OCI-LY1 (cell line): ENCODE measurements around the gene SPHK2.

Experiments
- H2AFZ ChIP-seq: fragments of 200-600 bp; sonication (generic), shearing (Covaris generic); 2 replicates; pipeline ENCODE4 v1.6.0; 2014; ENCODE audit warnings: antibody characterized with exemption, mild to moderate bottlenecking, low read length
- H3F3A ChIP-seq: fragments of 200-600 bp; sonication (generic), shearing (Covaris generic); 2 replicates; pipeline ENCODE4 v1.6.0; 2014; ENCODE audit warnings: mild to moderate bottlenecking, antibody characterized with exemption, low read length, moderate library complexity; ENCODE audit not compliant: insufficient read depth
- H3K27ac ChIP-seq: fragments of 200-600 bp; sonication (generic); 2 replicates; pipeline ENCODE4 v1.5.1; 2014; ENCODE audit warnings: low read length, mixed run types, mild to moderate bottlenecking, low read depth; ENCODE audit not compliant: poor library complexity, severe bottlenecking
- H3K27me3 ChIP-seq: fragments of 200-600 bp; sonication (generic); 2 replicates; pipeline ENCODE4 v1.6.0; 2014; ENCODE audit warnings: antibody characterized with exemption, mild to moderate bottlenecking, low read length, moderate library complexity; ENCODE audit not compliant: insufficient read depth
- H3K36me3 ChIP-seq: fragments of 200-600 bp; sonication (generic); 2 replicates; pipeline ENCODE4 v1.6.1; 2014; ENCODE audit warnings: mild to moderate bottlenecking, antibody characterized with exemption, low read length, moderate library complexity, mixed read lengths; ENCODE audit not compliant: insufficient read depth
- H3K4me1 ChIP-seq: fragments of 200-600 bp; sonication (generic); 2 replicates; pipeline ENCODE4 v1.5.1; 2014; ENCODE audit warnings: mild to moderate bottlenecking, low read length, moderate library complexity; ENCODE audit not compliant: insufficient read depth, severe bottlenecking
- H3K4me2 ChIP-seq: fragments of 200-600 bp; sonication (generic), shearing (Covaris generic); 2 replicates; pipeline ENCODE4 v1.6.1; 2014; ENCODE audit warnings: low read length
- H3K4me3 ChIP-seq: fragments of 200-600 bp; sonication (generic); 2 replicates; pipeline ENCODE4 v1.5.1; 2014; ENCODE audit warnings: low read length, low read depth, mild to moderate bottlenecking, mixed read lengths; ENCODE audit not compliant: poor library complexity, severe bottlenecking
- H3K79me2 ChIP-seq: fragments of 200-600 bp; shearing (Covaris generic); 2 replicates; pipeline ENCODE4 v1.6.1; 2016; ENCODE audit warnings: mixed run types, low read length, mixed read lengths; ENCODE audit not compliant: insufficient read depth
- H3K9ac ChIP-seq: fragments of 200-600 bp; sonication (generic), shearing (Covaris generic); 2 replicates; pipeline ENCODE4 v1.6.1; 2014; ENCODE audit warnings: mild to moderate bottlenecking, low read length, mixed read lengths
- H3K9me2 ChIP-seq: fragments of 200-600 bp; sonication (generic), shearing (Covaris generic); 2 replicates; pipeline ENCODE4 v1.6.1; 2014; ENCODE audit warnings: low read depth, mild to moderate bottlenecking, low read length, mixed read lengths
- H3K9me3 ChIP-seq: fragments of 200-600 bp; shearing (Covaris generic); 2 replicates; pipeline ENCODE4 v1.6.1; 2014; ENCODE audit warnings: low read length, mixed read lengths
- H4K20me1 ChIP-seq: fragments of 200-600 bp; sonication (generic), shearing (Covaris generic); 2 replicates; pipeline ENCODE4 v1.6.0; 2016; ENCODE audit warnings: mild to moderate bottlenecking, low read length; ENCODE audit not compliant: insufficient read depth
- CTCF ChIP-seq: fragments of 200-600 bp; sonication (generic), shearing (Covaris generic); IDR thresholded peaks from 2 replicates; pipeline ENCODE4 v1.5.1; 2017; ENCODE audit warnings: mild to moderate bottlenecking, antibody characterized with exemption, low read length, moderate library complexity, mixed read lengths
- EZH2 ChIP-seq: fragments of 200-600 bp; sonication (generic), shearing (Covaris generic); IDR thresholded peaks from 2 replicates; pipeline ENCODE4 v1.8.0; 2017; ENCODE audit warnings: borderline replicate concordance, mixed run types, mild to moderate bottlenecking, antibody characterized with exemption, low read length, moderate library complexity, mixed read lengths

Gene SPHK2

GRCh38 chr19:48644355-48644754, 25.0 kb downstream of the SPHK2 start:
- Histone ChIP-seq H3K27me3 (no peaks in the 10 kb centered on the region), H3K9me2 (no peaks in the 10 kb centered on the region), H3K4me3 (no peak overlapping the region), H4K20me1 (no peaks in the 10 kb centered on the region), H3K4me1 (peaks cover 20% of the 10 kb centered on the region), H3K27ac (no peak overlapping the region), H3K79me2 (no peaks in the 10 kb centered on the region), H3K9ac (no peak overlapping the region), H3F3A (no peaks in the 10 kb centered on the region), H3K9me3 (no peaks in the 10 kb centered on the region), H3K4me2 (no peak overlapping the region), H2AFZ (no peak overlapping the region), H3K36me3 (no peaks in the 10 kb centered on the region)
- TF ChIP-seq EZH2: no peak
- no peak for TF ChIP-seq CTCF

- H3K79me2 ChIP-seq: no peaks in the 10 kb centered on the region
- H2AFZ ChIP-seq: no peak overlapping the region
- no peaks in the 10 kb centered on the region for H3K9me3 ChIP-seq
- H3K9ac ChIP-seq: no peak overlapping the region
- H4K20me1 ChIP-seq: no peaks in the 10 kb centered on the region
- H3K4me3 ChIP-seq: no peak overlapping the region
- no peak overlapping the region for H3K4me2 ChIP-seq
- no peaks in the 10 kb centered on the region for H3F3A ChIP-seq
- no peaks in the 10 kb centered on the region for H3K27me3 ChIP-seq
- no peaks in the 10 kb centered on the region for H3K9me2 ChIP-seq
- TF ChIP-seq EZH2 (no peak), CTCF (no peak)
- no peaks in the 10 kb centered on the region for H3K36me3 ChIP-seq
- H3K27ac ChIP-seq: no peak overlapping the region
- H3K4me1 ChIP-seq: peaks cover 25% of the 10 kb centered on the region
Observed at GRCh38 chr19:48644839-48645619, 25.7 kb downstream of the SPHK2 start.

GRCh38 chr19:48645620-48646000, 26.3 kb downstream of the SPHK2 start:
- H3F3A ChIP-seq: no peaks in the 10 kb centered on the region
- no peak overlapping the region; the same call in 1 of the 2 replicates for H3K9ac ChIP-seq
- H3K9me2 ChIP-seq: no peaks in the 10 kb centered on the region
- H3K9me3 ChIP-seq: no peaks in the 10 kb centered on the region
- peak overlapping the region; percentile 75; the same call in 1 of the 2 replicates for H3K4me2 ChIP-seq
- no peaks in the 10 kb centered on the region for H4K20me1 ChIP-seq
- no peak overlapping the region for H3K27ac ChIP-seq
- no peaks in the 10 kb centered on the region for H3K36me3 ChIP-seq
- H2AFZ ChIP-seq: no peak overlapping the region
- TF ChIP-seq CTCF: no peak
- no peak for TF ChIP-seq EZH2
- no peaks in the 10 kb centered on the region for H3K79me2 ChIP-seq
- peak overlapping the region; percentile 41 for H3K4me3 ChIP-seq
- peaks cover 29% of the 10 kb centered on the region for H3K4me1 ChIP-seq
- H3K27me3 ChIP-seq: no peaks in the 10 kb centered on the region
